ENCODE data around the gene VPS16. TPM values are rescaled to one million over a fixed set of nuclear protein-coding genes. Genes with fewer than 3 reads are reported as not detected.
"Not testable (repeated sequence)": the region's sequence is repeated elsewhere in the genome, so short reads cannot be mapped to it uniquely, and the experiment has no call there.

The VPS16 gene
- polyA plus RNA-seq, 5 donors: 30.5 to 40.2 (median 35.7) TPM

- no peak for DNase-seq
Measured at GRCh38 chr20:2805689-2806350, 34.7 kb upstream of the VPS16 start.

- DNase-seq: no peak
Measured at GRCh38 chr20:2806351-2806701, 34.2 kb upstream of the VPS16 start.

- DNase-seq: no peak
Measured at GRCh38 chr20:2807019-2807418, 33.5 kb upstream of the VPS16 start.

- DNase-seq: not testable (repeated sequence)
Measured at GRCh38 chr20:2807929-2808328, 32.6 kb upstream of the VPS16 start.

GRCh38 chr20:2809690-2810089, 30.9 kb upstream of the VPS16 start:
- no peak for DNase-seq

GRCh38 chr20:2812189-2812588, 28.4 kb upstream of the VPS16 start:
- DNase-seq: no peak

GRCh38 chr20:2814076-2814475, 26.5 kb upstream of the VPS16 start:
- DNase-seq: no peak

- DNase-seq: no peak
Measured at GRCh38 chr20:2814587-2815051, 25.9 kb upstream of the VPS16 start, which contains the start of gene C20orf141. TSS of gene C20orf141 (plus strand) at chr20:2814987. CDS start at chr20:2815185, 198 bp downstream.

GRCh38 chr20:2815242-2815900, 25.2 kb upstream of the VPS16 start:
- no peak for DNase-seq

- no peak for DNase-seq
Measured at GRCh38 chr20:2816030-2816582, 24.4 kb upstream of the VPS16 start, which contains the start of gene TMEM239. TSS of gene TMEM239 (plus strand) at chr20:2816364. CDS start at chr20:2816555, 191 bp downstream.

- no peak for DNase-seq
Measured at GRCh38 chr20:2816583-2817340, 23.8 kb upstream of the VPS16 start.

- no peak for DNase-seq
Measured at GRCh38 chr20:2817341-2817726, 23.2 kb upstream of the VPS16 start.

- DNase-seq: no peak
Measured at GRCh38 chr20:2817891-2818595, 22.5 kb upstream of the VPS16 start.

GRCh38 chr20:2820084-2820895, 20.3 kb upstream of the VPS16 start:
- no peak for DNase-seq

GRCh38 chr20:2820896-2821869, 19.4 kb upstream of the VPS16 start:
- no peak for DNase-seq

GRCh38 chr20:2822073-2822472, 18.5 kb upstream of the VPS16 start:
- no peak for DNase-seq

- DNase-seq: no peak
Measured at GRCh38 chr20:2825761-2826160, 14.8 kb upstream of the VPS16 start.

GRCh38 chr20:2826655-2827054, 13.9 kb upstream of the VPS16 start:
- DNase-seq: no peak

GRCh38 chr20:2829376-2829775, 11.2 kb upstream of the VPS16 start:
- DNase-seq: no peak

- DNase-seq: not testable (repeated sequence)
Measured at GRCh38 chr20:2831206-2831605, 9.3 kb upstream of the VPS16 start.
